ENCODE measurements around the gene TBC1D1. TPM values are rescaled to one million over a fixed set of nuclear protein-coding genes. Genes with fewer than 3 reads are reported as not detected.
A peak's percentile ranks its signal among the peaks of the same experiment; 100 is the strongest.

TBC1D1 gene
- total and polyA plus RNA-seq, 2 of the 8 experiments (the other 6 are each of a cell fraction or from before 2014, with no cell fraction given), result 96.9 to 162 TPM

- DNase-seq (ENCODE audit: low read depth in 1 of 2, low spot score in 2 of 2) (no peak), FAIRE-seq (no peak)
- Histone ChIP-seq H3K4ac (replicated peaks; ENCODE audit: insufficient read length, low read depth, low read length) (no peak overlapping the region), H2BK120ac (replicated peaks; ENCODE audit: low read depth, low read length) (no peak overlapping the region), H3K27ac (ENCODE audit: low read depth, low read length) (no peak overlapping the region), H2BK15ac (ENCODE audit: low read length) (no peak overlapping the region), H4K8ac (ENCODE audit: extremely low read depth, insufficient read depth, low read length) (no peak overlapping the region), H3K79me2 (ENCODE audit: control insufficient read depth in 1 of 2, insufficient read depth in 2 of 2, low read length in 2 of 2) (no peaks in the 10 kb centered on the region), H3K4me2 (ENCODE audit: insufficient read depth in 1 of 2, low read depth in 2 of 2, low read length in 2 of 2) (no peak overlapping the region), H3K23me2 (ENCODE audit: low read depth, low read length) (no peaks in the 10 kb centered on the region), H3K79me1 (ENCODE audit: low read depth, low read length) (no peaks in the 10 kb centered on the region), H3K14ac (ENCODE audit: insufficient read length) (no peak overlapping the region), H4K20me1 (replicated peaks in 1 of 2; ENCODE audit: control insufficient read depth in 1 of 2, insufficient read depth in 2 of 2, low read length in 2 of 2) (no peaks in the 10 kb centered on the region), H3K9ac (replicated peaks in 1 of 4; ENCODE audit: extremely low read depth in 1 of 4, low read depth in 3 of 4, low read length in 3 of 4) (no peak overlapping the region), H2AFZ (ENCODE audit: low read length) (no peak overlapping the region), H3K56ac (replicated peaks; ENCODE audit: insufficient read length, low read depth, low read length) (no peak overlapping the region), H3K4me1 (replicated peaks in 1 of 4; ENCODE audit: control insufficient read depth in 3 of 4, insufficient read depth in 4 of 4, low read length in 3 of 4) (peaks cover 0 to 7% (median 1%) of the 10 kb centered on the region in 4 experiments; a peak in 4 of 7 replicates), H2BK20ac (ENCODE audit: low read length) (0 out of 2 replicates have a peak overlapping the region, but pooled peaks have one; percentile 80), H3K4me3 (ENCODE audit: extremely low read depth in 1 of 4, insufficient read depth in 2 of 4, low read depth in 3 of 4, low read length in 4 of 4) (no peak overlapping the region), H4K91ac (replicated peaks; ENCODE audit: insufficient read length, low read length) (no peak overlapping the region), H3K23ac (ENCODE audit: insufficient read length) (no peak overlapping the region), H3K9me3 (ENCODE audit: insufficient read depth in 2 of 2, low read depth in 1 of 2, low read length in 1 of 2) (no peaks in the 10 kb centered on the region), H3K27me3 (replicated peaks in 1 of 4; ENCODE audit: control insufficient read depth in 3 of 4, extremely low read depth in 1 of 4, insufficient read depth in 3 of 4, low read length in 3 of 4) (no peaks in the 10 kb centered on the region), H3K36me3 (ENCODE audit: control insufficient read depth in 2 of 4, insufficient read depth in 4 of 4, low read length in 3 of 4) (no peaks in the 10 kb centered on the region), H3K18ac (ENCODE audit: extremely low read depth, low read length) (no peak overlapping the region), H4K5ac (ENCODE audit: insufficient read length, low read depth, low read length) (no peak overlapping the region), H2BK12ac (ENCODE audit: low read depth, low read length) (peak overlapping the region; percentile 52; the same call in 1 of the 2 replicates), H2AK5ac (ENCODE audit: low read depth, low read length) (no peak overlapping the region), H2BK5ac (ENCODE audit: low read depth, low read length) (no peak overlapping the region)
- WGBS, 2 experiments (ENCODE audit: extremely low coverage in 1 of 2, insufficient coverage in 1 of 2, insufficient read length in 1 of 2, insufficient replicate concordance in 2 of 2, low coverage in 1 of 2, low lambda C conversion rate in 2 of 2, missing lambda C conversion rate in 1 of 2), result 93% methylated on average over 7 of the region's 7 CpGs; no CpG with 5 or more reads in 1 of the 2 experiments
- CTCF ChIA-PET (ENCODE audit: partially characterized antibody), result no interaction called here
- no peak for TF ChIP-seq RAD21 (IDR thresholded peaks at IDR 0.05 in 1 of 2, conservative IDR thresholded peaks at IDR 0.05 in 1 of 2; ENCODE audit: low read depth in 2 of 2, low read length in 2 of 2)
- no peak for TF ChIP-seq SP2 (IDR thresholded peaks at IDR 0.05; ENCODE audit: low read length)
- no peak for TF ChIP-seq TEAD4 (IDR thresholded peaks at IDR 0.05; ENCODE audit: low read depth, low read length)
- no peak for TF ChIP-seq BCL11A (IDR thresholded peaks at IDR 0.05; ENCODE audit: low read depth in 2 of 2, low read length in 2 of 2)
- TF ChIP-seq, protein P1, sequence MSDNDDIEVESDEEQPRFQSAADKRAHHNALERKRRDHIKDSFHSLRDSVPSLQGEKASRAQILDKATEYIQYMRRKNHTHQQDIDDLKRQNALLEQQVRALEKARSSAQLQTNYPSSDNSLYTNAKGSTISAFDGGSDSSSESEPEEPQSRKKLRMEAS (IDR thresholded peaks at IDR 0.05), result no peak
- no peak for TF ChIP-seq CTCF (IDR thresholded peaks at IDR 0.05; ENCODE audit: control extremely low read depth in 1 of 3, insufficient read depth in 1 of 3, low read depth in 1 of 3, low read length in 3 of 3)
- POLR2A ChIA-PET (ENCODE audit: partially characterized antibody), result interaction anchor here (1.3 kb wide), 1 partner anchor 76 kb away, joined by 4 read pairs; the partner anchor contains the start of gene PGM2
These were observed 11.3 kb downstream of the TBC1D1 start for GRCh38 chr4:37902212-37902611.
